GM18505 (cell line): ENCODE measurements around the gene CFAP410.
"Not testable (repeated sequence)": the region's sequence is repeated elsewhere in the genome, so short reads cannot be mapped to it uniquely, and the experiment has no call there.

Source experiments
- ATAC-seq: cut with Tn5 transposase; IDR thresholded peaks from one replicate; pipeline ENCODE4 v1.9.1; 2021; ENCODE audit not compliant: unreplicated experiment
- POLR2A ChIP-seq: IDR thresholded peaks from 4 replicates; pipeline ENCODE4 v1.6.1; 2011; ENCODE audit warnings: borderline replicate concordance; ENCODE audit not compliant: insufficient read depth, insufficient read length; ENCODE audit errors: extremely low read depth

The CFAP410 gene

DNA sequence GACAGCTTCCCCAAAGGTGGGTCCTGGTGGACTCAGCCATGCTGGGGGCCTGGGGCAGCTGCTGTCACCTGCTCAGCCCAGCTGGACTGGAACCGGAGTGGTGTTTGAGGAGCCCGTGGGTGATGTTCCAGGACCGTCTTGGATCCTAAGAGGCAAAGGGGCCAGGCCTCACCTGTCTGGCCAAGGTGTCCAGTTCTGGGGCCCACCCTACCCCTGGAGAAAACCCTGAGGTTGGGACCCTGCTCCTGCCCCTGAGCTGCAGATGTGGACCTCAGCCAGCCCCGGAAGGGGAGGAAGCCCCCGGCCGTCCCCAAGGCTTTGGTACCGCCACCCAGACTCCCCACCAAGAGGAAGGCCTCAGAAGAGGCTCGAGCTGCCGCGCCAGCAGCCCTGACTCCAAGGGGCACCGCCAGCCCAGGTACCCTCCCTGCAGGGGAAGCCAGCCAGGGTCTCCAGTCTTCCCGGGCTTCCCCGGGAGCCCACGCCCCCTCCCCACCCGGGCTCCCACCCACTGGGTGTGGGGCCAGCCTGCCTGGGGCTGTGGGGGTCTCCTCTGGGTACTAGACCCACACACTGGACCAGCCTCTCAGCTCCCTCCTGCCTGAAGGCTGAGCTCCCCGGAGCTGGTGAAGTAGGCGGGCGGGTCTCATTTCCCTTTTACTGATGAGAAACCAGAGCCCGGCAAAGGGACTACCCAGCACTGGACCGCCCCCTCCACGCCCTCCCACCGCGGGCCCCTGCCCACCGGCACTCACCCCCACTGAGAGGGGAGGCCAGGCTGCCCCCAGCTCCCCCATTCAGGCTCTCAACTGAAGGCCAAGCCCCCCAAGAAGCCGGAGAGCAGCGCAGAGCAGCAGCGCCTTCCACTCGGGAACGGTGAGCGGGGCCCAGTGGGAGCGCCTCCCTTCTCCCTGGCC lies 52.2 kb downstream of the CFAP410 start:
- no peak for ATAC-seq

DNA sequence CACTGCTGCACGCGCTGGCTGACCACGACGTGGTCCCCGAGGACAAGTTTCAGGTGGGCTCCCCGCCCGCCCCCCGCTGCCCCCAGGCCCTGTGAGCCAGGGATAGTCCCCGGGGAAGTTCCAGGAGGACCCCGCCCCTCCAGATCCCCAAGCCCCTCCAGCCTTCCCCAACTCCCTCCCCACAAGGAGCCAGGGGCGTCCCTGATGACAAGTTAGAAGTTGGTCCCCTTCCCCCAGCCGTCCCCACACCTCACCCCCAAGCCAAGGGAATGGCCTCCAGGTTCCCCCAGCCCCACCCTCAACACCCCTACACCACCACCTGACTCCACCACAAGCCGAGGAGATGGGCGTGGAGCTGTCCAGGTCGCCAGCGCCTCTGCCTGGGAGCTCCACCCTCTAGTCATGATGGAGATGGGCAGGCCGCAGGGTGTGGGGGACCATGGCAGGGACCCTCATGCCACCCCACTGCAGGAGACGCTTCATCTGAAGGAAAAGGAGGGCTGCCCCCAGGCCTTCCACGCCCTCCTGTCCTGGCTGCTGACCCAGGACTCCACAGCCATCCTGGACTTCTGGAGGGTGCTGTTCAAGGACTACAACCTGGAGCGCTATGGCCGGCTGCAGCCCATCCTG lies 53.0 kb downstream of the CFAP410 start:
- TF ChIP-seq POLR2A: no peak
- ATAC-seq: no peak

More for the DNA sequence above, 52.2 kb downstream of the CFAP410 start:
- TF ChIP-seq POLR2A: no peak

- TF ChIP-seq POLR2A: no peak
- ATAC-seq: no peak
Observed at GRCh38 chr21:44285138-44285992, 53.8 kb downstream of the CFAP410 start, which contains the start of gene AIRE. Gene AIRE (plus strand): TSS chr21:44285876. CDS start chr21:44286007, 131 bp downstream.

GRCh38 chr21:44283948-44284347 lies 55.2 kb downstream of the CFAP410 start:
- no peak for ATAC-seq
- no peak for TF ChIP-seq POLR2A

DNA sequence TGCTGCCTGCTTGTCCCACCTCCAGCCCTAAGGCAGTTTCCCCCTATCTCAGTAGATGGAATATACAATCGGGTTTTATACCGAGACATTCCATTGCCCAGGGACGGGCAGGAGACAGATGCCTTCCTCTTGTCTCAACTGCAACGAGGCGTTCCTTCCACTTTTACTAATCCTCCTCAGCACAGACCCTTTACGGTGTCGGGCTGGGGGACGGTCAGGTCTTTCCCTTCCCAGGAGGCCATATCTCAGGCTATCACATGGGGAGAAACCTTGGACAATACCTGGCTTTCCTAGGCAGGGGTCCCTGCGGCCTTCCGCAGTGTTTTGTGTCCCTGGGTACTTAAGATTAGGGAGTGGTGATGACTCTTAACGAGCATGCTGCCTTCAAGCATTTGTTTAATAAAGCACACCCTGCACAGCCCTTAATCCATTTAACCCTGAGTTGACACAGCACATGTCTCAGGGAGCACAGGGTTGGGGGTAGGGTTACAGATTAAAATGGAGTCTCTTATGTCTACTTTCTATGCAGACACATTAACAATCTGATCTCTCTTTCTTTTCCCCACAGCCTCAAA lies 55.9 kb downstream of the CFAP410 start:
- ATAC-seq: not testable (repeated sequence)

DNA sequence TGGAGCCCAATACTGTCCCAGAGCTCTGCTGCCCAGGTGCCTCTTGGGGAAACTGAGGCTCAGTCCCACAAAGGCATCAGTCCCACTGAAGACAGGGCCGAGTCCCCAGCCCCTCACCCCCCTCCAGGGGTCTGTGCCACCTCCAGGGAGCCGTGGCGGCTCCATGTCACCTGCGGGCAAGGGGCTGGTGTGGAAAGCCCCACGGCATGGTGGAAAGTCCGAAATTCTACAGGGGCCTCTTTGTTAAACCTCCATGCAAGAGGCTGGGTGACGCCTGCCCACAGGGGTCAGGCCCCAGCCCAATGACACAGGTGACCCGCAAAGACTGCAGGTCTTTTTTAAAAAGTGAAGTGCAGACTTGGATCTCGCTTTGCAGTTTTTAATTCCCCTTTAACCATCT lies 56.8 kb downstream of the CFAP410 start:
- no peak for TF ChIP-seq POLR2A
- ATAC-seq: no peak

DNA sequence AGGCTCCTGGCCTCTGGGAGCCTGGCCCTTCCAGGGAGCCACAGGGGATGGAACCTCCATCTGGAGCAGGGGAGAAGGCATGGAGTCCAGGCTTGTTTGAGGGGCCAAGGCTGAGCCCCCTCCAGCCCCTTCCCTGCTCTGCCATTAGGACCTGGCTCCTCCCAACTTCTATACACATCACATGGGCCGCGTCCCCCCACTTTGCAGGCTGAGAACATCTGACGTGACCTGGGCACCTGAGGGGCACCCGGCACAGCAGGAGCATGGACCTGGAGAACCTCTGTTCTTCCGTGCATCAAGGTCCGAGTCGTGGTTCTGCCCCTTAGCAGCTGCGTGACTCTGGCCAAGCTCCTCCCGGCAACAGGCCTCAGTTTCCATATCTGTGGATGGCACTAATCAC lies 57.4 kb downstream of the CFAP410 start:
- TF ChIP-seq POLR2A: no peak
- ATAC-seq: no peak

DNA sequence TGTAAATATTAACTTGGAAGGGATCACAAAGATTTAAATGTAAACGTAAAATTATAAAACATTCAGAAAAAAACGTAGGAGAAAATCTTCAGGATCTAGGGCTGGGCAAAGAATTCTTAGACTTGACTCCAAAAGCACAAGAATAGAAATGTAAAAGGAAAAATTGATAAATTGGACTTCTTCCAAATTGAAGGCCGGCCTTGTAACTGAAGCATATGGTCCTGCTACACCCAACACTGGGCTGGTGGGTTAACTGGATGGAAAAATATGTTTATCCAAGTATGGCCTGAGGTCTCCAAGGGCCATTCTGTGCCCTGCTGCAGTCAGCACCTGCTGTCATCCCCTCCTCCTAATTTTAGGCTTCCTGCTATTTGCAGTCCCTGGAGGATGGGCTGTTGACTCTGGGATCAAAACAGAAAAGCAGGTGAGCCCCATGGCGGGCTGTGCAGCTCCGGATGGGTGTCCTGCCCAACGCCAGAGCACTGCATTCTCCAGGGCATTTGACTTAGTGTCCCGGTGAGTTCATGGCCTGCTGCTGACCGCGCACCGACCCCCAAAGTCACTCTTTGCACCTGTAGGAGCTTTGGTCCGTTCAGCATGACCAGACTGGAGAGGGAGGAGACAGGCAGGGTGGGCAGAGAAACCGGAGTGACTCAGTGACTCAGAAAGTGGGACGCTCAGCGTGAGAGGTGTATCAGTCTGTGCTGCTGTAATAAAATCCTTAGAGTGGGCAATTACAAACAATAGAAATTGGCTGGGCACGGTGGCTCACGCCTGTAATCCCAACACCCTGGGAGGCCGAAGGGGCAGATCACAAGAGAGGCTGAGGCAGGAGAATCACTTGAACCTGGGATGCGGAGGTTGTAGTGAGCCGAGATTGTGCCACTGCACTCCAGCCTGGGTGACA lies 59.6 kb downstream of the CFAP410 start:
- no peak for ATAC-seq
- no peak for TF ChIP-seq POLR2A
